HG02943 (cell line): Measurements from ENCODE around the gene FGF18.

Experiments
- ATAC-seq: cut with Tn5 transposase; IDR thresholded peaks from one replicate; pipeline ENCODE4 v1.9.1; 2021; ENCODE audit warnings: mild to moderate bottlenecking, low read depth, moderate library complexity; ENCODE audit not compliant: unreplicated experiment

Gene FGF18

GRCh38 chr5:171436804-171437285 is 17.4 kb downstream of the FGF18 start:
- no peak for ATAC-seq

- ATAC-seq: no peak
Measured at GRCh38 chr5:171437286-171437821, 17.9 kb downstream of the FGF18 start.

DNA sequence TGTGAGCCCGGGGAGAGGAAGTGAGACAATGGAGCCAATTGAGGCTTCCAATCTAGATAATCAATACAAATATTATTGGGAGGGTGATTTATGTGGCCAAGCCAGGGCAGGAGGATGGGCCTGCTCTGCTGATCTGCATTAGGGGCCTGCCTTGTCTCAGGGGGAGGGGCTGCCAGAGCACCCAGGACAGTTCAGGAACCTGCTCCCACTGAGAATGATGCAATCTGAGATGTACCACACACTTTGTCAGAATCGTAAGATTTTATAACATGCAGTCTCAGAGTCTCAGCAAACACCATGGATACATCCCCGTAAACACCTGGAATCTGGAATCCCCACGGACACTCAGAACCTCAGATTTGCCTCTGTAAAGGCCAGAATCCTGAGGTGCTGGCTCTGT is 19.3 kb downstream of the FGF18 start:
- ATAC-seq: no peak

GRCh38 chr5:171441246-171441791 is 21.9 kb downstream of the FGF18 start:
- no peak for ATAC-seq

- ATAC-seq: no peak
Measured at GRCh38 chr5:171442287-171443042, 23.0 kb downstream of the FGF18 start.

DNA sequence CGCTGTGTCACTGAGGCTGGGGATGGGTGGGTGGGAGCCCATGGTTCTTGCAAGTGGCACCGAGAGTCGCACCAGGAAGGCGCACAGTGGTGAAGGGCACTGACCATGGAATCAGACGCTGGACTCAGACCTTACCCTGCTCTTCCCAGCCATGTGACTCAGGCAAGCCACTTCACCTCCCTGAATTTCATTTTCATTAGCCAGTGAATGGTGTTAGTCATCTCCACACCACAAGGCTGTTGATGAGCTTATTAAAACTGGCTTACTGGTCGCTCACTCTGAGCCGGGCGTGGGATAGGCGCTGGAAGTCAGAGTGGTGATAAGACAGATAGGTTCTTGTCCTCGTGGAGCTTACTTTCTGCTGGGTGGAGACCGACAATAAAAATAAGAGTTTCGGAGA is 25.1 kb downstream of the FGF18 start:
- ATAC-seq: no peak

- ATAC-seq: no peak
Measured at GRCh38 chr5:171445644-171446516, 26.4 kb downstream of the FGF18 start.

- ATAC-seq: no peak
Measured at GRCh38 chr5:171447226-171447625, 27.8 kb downstream of the FGF18 start.

DNA sequence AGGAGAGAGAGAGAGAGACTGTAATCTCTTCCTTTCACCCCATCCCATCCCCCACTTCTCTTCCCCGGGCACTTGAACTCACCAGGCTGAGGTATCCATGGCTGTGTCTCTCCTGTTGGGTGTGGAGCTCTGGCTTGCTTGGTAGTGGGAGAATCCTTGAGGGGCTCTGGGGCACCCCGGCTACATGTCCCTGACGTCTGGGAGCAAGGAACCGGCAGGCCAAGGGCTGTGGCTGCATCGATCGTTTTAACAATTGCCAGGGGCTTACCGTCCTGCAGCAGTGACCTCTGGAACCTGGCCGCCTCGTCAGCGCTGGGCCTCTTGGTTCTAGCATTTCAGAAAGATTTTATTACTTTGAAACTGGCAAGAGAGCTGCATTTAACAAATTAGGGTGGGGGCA is 30.0 kb downstream of the FGF18 start:
- ATAC-seq: no peak

- ATAC-seq: no peak
Measured at GRCh38 chr5:171450423-171451331, 31.2 kb downstream of the FGF18 start.

DNA sequence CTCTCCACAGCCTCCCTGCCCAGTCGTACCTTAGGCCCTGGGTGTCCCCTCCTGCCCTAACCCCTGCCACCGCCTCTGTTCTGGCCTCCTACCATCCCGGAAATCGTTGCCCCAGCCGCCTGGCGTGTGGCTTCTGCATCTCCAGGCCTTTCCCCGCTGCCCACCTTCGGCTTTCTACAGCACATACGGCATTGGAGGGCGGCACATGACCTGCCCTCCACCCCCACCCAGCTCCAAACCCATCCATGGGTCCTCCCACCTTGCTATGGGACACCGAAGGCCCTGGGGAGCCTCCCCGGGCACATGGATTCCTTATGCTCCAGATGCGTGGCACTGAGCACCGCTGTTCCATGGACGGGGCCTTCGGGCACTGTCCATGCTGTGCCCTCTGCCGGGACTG is 32.0 kb downstream of the FGF18 start:
- no peak for ATAC-seq

GRCh38 chr5:171453056-171453725 is 33.7 kb downstream of the FGF18 start:
- ATAC-seq: no peak

GRCh38 chr5:171453988-171454387 is 34.5 kb downstream of the FGF18 start:
- no peak for ATAC-seq

GRCh38 chr5:171454549-171454948 is 35.1 kb downstream of the FGF18 start:
- ATAC-seq: no peak

- no peak for ATAC-seq
Measured at GRCh38 chr5:171455522-171455921, 36.1 kb downstream of the FGF18 start.

GRCh38 chr5:171457208-171457981 is 37.9 kb downstream of the FGF18 start:
- no peak for ATAC-seq

- no peak for ATAC-seq
Measured at GRCh38 chr5:171459839-171460238, 40.4 kb downstream of the FGF18 start.

GRCh38 chr5:171462136-171462927 is 42.9 kb downstream of the FGF18 start:
- ATAC-seq: no peak
